Loucy (cell line): Measurements from ENCODE around the gene GAS2L2.

Source experiments
- CTCF ChIP-seq: fragments of 200-600 bp; sonication (generic); conservative IDR thresholded peaks from 2 replicates; pipeline ENCODE4 v1.5.1; 2014; ENCODE audit warnings: mild to moderate bottlenecking, antibody characterized with exemption, low read length
- EZH2phosphoT487 ChIP-seq: fragments of 200-600 bp; IDR thresholded peaks from 2 replicates; pipeline ENCODE4 v1.6.1; 2018; ENCODE audit warnings: antibody characterized with exemption, mild to moderate bottlenecking, moderate library complexity, borderline replicate concordance

- TF ChIP-seq CTCF (no peak), EZH2phosphoT487 (no peak)
Observed at GRCh38 chr17:35710950-35711349, 42.1 kb downstream of the GAS2L2 start.
